GM18499 (cell line): ENCODE data around the gene FAM168A.
"Not testable (repeated sequence)": the region's sequence is repeated elsewhere in the genome, so short reads cannot be mapped to it uniquely, and the experiment has no call there.

Experiments used
- ATAC-seq: cut with Tn5 transposase; IDR thresholded peaks from one replicate; pipeline ENCODE4 v1.9.1; 2021; ENCODE audit warnings: moderate number of reproducible peaks; ENCODE audit not compliant: insufficient read depth, unreplicated experiment

Gene FAM168A

DNA sequence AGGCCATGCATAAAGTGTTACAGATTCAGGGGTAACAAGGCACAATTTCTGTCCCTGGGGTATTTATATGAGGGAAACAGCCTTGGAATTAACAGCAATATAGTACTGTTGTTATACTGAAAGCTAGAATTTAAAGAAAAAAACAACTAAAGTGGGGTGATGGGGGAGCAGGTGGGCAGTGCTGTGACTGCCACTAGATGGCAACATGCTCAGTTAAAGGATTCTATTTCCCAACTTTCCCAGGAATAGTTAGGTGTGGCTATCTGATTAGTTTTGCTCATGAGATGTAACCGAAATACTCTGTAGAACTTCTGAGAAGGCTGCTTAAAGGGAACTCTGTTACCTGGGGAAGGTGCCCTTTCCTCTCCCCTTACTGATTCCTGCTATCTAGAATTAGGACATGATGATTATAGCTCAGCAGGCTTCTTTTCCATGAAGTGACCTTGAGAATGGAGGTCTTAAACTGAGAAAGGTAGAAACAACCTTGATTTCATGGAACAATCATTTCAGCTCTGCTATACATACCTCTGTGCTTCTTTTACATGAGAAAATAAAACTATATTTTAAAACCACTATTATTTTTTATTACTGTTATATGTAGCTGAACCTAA is 119.1 kb downstream of the FAM168A start:
- ATAC-seq = no peak

DNA sequence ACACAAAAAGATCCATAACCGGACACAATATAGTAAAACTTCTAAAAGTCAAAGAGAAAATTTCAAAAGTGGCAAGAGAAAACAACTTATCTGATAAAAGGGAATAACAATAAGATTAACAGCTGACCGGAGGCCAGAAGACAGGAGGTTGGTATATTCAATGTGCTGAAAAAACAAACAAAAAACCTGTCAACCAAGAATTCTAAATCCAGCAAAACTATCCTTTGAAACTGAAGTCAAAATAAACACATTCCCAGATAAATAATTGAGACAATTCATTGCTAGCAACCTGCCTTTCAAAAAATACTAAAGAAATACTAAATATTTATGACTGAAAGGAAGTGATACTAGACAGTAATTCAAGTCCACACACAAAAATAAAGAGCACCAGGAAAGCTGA is 120.4 kb downstream of the FAM168A start:
- no peak for ATAC-seq

DNA sequence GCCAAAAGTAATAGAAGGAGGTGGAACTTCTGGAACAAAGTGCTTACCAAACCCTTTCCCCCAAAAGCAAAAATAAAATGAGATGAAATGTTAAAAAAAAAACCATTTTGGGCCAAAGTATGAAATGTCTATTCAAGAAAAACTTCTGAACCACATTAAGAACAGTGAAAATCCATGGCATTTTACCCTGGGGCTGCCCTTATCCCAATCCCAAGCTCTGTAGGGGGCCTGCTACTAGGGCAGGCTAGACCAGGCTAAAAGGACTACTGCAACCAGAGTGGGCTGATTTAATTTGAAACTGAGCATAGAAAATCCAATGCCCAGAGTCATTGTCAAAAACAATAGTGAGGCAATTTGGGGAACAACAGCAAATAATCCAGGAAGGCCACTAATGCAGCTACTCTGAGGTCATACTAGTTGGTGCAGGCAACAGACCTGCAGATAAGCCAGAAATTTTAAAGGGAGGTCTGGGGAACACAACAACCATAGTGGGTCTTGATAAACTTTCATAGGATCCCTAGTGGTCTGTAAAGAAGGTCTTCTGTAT is 122.3 kb downstream of the FAM168A start:
- ATAC-seq = no peak

DNA sequence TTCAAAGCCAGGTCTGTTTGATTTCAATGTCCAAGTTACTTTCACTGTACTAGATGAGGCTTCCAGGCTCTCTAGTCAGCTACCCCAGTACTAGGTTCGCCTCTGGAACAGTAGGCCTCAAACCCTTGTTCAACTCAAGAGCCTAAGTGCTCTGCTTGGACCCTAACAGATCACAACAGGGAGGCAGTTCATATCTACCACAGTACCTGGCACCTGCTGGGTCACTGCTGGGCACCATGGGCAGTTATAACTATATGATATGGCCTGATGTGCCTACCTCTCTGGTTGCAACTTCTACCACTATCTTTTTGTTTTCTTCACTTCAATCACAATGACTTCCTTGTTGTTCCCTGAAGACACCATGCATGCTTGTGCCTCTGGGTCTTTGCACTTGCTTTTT is 124.7 kb downstream of the FAM168A start:
- ATAC-seq = no peak

DNA sequence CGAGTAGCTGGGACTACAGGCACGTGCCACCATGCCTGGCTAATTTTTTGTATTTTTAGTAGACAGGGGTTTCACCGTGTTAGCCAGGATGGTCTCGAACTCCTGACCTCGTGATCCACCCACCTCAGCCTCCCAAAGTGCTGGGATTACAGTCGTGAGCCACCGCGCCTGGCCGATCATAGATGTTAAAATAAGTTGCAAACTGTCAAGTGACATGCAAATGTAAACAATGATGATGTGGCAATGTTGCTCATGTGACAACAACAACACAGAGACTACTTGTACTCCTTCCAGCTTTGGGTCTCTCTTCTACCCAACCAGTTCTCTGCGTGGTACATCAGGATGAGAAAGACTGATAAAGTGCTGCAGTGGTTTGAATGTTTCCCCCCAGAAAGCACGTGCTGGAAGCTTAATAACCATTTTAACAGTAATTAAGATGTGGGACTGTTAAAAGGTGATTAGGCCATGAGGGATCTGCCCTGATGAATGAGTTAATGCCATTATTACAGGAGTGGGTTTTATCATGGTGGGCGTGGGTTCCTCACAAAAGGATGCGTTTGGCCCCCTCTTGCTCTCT is 127.8 kb downstream of the FAM168A start:
- not testable (repeated sequence) for ATAC-seq

DNA sequence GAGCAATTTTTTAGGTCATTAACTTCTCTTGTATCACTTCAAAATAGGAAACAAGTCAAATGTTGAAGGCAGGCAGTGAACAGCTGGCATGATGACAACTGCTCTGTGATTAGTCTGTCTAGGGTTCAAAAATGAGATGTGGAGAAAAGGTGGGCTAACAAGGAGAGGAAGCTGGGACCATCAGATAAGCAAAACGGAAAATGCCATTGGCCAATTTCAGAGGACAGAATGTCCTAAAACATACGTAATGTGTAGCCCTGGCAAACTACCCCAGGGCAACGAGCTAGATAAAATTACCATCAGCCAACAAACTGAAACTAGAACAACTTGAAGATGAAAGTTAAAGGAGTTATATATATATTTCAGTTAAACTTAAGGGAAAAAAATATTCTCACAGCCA is 128.5 kb downstream of the FAM168A start:
- no peak for ATAC-seq

DNA sequence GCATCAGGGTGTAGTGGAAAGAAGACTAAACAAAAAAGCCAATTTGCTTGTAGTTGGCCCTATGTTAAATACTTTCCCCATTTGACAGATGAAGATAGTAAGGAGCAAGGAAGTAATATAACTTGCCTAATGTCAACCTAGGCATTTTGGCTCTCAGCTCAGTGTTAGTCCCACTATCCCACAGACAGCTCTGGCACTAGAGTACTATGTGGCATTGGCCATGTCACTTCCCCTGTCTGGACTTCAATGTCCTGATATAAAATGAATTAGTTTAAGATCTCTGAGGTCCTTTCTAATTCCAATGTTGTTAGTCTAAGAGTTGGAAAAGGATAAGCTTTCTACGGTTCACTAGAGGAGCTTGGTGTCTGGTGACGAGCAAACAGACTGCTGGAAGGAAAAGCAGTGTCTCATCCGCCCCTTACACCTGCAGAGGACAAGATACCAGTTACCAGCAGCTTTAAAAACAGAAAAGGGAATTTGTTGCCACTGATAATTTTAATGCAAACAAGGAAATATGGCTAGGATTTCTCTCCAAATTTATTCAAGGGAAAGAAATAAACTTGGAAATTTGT is 129.2 kb downstream of the FAM168A start:
- ATAC-seq = no peak

DNA sequence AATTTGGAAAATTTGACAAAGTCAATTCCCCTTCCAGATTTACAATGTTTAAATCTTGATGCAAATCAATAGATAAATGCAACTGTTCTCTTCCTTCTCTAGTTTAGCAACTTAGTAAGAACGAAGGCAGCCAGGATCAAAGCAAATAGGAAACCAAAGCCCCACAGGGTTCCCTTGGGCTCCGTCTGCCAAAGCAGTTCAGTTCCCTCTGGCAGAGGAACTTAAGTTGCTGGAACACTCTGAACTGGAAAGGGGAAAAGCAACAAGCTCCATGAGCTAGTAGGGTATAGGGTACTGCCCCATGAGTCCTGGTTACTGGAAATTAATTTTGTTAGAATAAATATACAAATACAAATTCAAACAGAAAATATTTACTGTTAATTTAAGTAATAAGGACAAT is 130.4 kb downstream of the FAM168A start:
- no peak for ATAC-seq

DNA sequence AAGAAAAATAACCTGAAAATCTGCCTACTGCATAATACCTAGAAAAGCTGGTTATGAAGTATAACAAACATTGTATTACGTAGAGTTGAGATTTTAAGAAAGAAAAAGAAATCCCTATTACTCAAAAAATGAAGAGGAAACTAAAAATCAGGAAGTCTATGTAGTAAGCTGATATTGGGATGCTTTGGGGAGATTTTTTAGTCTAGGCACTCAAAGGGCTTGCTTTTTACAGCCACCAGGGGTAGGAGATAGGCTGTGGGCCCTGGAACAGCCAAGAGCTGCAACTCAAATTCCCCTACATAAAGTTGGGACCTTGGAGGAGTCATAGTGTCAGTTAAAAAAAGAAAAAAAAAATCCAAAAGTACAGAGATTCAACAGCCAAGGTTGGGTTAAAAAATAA is 131.3 kb downstream of the FAM168A start:
- no peak for ATAC-seq

DNA sequence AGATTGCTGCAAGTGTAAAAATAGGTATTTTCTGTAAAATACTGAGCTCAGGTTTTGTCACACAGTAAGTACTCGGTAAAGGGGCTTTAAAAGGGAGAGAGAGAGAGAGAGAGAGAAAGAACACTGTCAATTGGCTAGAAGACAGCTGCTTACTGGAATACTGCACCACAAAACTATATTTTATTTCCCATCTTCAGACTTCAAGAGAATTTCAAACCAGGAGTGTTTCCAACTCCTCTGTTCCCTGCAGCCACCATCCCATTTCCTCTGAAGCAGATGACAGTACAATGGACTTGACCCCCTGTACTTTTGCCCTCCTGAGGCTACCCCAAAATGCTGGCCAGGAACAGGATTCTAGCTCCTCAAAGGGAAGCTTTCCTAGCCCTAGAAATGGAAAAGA is 132.0 kb downstream of the FAM168A start:
- ATAC-seq = no peak

DNA sequence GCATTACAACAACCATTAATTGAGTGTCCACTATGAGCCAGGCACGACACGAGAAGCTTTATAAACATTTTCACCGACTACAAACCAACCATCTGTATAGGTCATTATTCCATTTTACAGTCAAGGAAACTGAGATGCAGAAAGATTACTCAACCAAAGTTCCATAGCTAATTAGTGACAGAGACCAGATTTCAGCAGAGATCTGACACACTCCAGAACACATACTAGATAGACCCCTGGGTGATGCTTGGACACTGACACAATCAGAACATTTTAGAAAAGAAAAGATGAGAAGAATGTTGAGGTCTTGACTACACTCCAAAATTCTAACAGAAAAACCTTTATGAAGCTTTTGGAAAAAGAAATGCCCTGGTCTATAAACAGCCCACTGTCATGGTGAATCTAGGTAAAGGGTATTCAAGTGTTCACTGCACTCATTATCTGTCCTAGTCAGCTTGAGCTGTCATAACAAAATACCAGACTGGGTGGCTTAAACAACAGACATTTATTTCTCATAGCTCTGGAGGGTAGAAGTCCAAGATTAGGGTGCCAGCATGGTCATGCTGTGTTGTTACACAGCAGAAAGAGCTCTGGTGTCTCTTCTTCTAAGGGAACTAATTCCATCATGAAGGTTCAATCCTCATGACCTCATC is 132.8 kb downstream of the FAM168A start:
- ATAC-seq = no peak

DNA sequence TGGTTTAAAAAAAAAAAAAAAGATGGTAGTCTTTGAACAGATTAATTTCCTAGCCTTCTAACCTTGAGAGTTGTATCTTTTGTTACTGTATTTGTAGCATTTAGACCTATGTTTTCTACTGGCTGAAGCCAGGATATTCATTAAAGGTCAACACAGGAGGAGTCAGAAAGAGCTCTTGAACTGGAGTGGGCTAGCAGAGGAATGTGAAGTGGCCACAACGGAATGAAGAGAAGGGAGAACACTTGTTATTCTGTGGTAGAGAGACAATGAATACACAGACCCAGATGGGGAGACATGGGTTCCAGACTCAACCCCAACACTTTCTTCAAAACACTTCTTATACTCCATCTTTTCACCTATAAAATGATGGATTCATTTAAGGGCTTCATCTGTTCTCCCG is 133.6 kb downstream of the FAM168A start:
- ATAC-seq = no peak

DNA sequence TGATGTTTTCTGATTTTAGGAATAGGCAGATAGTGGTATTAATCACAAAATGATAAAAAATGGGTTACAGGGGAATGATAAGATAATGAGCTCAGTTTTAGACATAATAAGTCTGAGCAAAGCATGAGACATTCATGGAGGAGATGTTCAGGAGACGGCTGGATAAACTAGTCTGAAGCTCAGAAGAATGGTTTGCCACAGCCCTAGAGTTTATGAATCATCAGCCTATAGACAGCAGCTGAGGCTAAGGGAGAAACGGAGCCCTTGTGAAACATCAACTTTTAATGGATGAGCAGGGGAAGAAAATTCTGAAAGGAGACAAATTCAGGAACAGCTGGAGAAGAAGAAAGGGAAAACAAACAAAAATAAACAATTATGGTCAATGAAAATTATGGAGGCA is 134.6 kb downstream of the FAM168A start:
- ATAC-seq = no peak

DNA sequence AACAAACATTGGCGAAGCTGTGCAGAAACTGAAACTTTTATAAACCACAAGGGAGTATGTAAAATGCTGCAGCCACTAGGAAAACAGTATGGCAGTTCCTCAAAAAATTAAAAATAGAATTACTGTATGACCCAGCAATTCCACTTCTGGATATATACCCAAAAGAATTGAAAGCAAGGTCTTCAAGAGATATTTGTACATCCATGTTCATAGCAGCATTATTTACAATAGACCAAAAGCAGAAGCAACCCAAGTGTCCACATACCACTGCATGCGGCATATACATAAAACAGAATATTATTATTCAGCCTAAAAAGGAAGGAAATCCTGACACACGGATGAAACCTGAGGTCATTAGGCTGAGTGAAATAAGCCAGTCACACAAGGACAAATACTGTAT is 135.9 kb downstream of the FAM168A start:
- ATAC-seq = no peak

DNA sequence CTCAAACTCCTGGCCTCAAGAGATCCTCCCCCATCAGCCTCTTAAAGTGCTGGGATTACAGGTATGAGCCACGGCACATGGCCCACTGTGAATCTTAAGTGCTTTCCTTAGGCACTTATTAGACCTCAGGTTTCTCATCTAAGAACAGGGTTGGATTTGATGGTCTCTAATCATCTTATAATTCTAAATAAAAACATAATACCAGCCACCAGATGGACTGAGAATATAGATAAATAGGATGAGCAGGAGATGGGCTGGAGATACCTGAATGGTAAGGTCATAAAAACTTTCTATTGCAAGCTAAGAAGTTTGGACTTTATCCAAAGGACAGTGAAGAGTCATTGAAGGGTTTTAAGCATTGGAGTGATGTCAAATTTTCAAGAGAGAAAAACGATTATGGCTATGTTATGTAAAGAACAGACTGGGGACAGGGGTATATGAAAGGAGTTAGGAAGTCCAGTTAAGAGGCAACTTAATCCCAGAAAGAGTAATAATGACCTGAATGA is 136.5 kb downstream of the FAM168A start:
- ATAC-seq = no peak

DNA sequence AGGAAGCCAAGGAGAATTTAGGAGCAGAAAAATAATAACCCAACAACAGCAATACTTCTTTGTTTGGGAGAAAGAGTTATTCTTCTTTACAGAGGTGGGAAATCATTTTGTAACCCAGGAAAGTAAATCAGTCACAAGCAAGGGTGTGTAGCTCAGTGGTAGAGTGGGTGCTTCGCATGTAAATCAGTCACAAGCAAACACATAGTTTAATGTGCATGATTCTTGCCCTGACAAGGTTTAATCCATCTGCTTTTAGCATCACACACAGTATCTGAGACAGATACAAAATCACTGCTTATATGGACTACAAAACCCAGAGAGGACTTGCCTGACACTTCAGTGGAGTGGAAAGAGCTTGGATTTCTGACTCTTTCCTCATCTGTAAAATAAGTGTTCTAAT is 139.7 kb downstream of the FAM168A start:
- no peak for ATAC-seq

DNA sequence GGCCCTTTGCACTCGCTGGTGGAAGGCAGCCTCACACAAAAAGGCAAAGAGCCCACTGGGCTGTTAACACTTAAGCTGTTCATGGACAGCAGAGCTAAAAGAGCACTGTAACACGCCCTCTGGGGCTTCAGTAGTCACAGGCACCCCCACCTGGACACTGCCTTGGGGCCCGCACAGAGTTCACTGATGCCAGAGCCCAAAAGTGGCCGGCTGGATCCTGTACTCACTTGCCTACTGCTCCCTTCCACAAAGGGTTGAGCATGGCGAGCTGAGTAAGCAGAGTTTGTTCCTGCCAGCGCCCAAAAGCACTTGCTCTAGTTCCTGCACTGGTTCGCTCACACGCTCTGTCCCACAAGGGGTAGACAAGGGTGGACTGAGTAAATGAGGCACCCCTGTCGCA is 142.9 kb downstream of the FAM168A start:
- no peak for ATAC-seq

DNA sequence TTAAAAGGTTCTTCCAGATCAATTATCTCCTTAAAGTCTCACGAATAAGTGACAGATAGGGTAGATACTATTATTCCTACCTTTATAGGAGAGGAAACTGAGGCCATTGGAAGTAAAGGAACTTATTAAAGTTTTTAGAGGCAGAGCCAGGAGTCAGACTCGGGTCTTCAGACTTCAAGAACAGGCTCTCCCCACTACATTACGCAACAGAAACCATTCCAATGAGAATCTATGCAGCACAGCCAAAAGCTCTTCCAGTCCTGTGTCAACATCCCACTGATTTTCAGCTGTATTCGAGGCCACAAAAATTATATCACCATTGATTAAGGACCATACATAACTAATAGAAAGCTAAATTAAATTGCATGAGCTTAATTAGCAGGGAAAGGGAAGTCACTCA is 144.3 kb downstream of the FAM168A start:
- ATAC-seq = no peak

DNA sequence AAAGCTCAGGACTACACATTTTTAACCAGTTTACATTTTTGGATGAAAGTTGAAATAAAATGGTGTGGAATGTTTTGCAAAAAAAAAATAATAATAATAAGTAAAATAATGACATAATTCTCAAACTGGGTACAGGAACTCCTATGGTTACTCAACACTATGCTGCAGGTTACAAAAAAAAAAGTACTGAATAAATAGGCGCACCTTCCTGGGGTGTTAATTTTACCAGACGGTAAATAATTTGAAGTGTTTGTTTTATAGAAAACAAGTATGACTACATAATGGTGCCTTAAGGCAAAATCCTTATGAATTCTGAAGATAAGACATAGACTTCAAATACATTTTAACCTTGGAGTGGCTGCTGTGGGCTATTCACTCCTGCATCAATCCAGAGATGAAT is 145.2 kb downstream of the FAM168A start:
- ATAC-seq = no peak

DNA sequence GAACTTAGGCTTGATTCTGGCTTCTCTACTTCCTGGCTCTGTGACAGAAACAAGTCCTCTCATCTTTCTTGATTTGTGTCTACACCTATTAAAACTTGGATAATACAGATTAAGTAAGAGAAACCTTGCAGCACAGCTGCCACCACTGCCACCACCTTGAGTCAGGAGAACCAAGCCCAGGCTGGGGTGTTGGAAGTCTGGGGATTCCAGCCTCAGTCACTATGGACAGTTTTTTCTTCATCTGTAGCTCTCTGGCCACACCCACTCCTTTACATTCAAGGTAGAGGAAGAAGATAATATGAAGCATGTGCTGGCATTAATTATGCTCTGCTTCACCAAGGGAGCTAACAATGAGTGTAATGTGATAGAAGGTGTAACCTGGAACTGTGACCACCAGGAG is 146.0 kb downstream of the FAM168A start:
- ATAC-seq = no peak

DNA sequence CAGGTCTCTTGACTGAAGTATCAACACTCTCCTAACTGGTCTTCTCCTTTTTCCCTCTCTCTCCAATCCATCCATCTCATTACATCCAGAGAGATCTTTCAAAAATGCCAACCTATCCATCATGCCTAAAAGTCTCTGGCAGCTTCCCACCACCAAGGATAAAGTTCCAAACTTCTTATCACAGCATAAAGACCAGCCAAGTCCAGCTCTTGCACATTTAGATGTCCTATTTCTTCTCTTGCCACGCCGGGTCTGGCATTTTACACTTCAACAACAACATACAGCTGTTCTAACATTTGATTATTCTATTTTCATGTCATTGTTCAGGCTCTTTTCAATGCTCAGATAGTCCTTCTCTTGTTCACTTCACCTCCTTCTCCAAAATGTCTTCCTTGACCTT is 151.1 kb downstream of the FAM168A start:
- ATAC-seq = no peak
